Stimulated activated CD8-positive, alpha-beta memory T cell treated with anti-CD3 and anti-CD28 coated beads, Interleukin-4, amount 100 ng/mL, for 48 hours (primary cell): ENCODE results near the gene CCDC149.

Experiments used
- DNase-seq: peaks from one replicate; pipeline ENCODE4 v3.0.0-alpha.2; 2020

The CCDC149 gene

GRCh38 chr4:24837781-24838180 lies 75.1 kb downstream of the CCDC149 start:
- DNase-seq = no peak

DNA sequence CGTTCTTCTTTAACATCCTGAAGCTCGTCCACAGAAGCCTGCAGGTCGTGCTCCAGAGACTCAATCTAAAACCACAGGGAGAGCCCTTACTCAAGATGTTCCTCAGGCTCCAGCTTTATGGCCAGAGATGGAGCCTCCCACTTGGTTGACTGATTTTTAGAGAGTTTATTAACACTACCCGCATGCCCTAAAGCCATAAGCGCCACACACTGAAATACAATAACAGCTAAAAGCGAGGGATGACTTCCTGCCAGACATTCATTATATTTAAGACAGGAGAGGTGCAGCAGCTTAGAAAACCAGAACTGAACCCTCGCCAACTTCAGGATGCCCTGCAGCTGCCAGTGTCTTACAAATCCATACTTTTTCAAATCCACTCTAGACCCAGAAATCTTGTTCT lies 75.5 kb downstream of the CCDC149 start:
- no peak for DNase-seq

GRCh38 chr4:24836661-24837242 lies 76.1 kb downstream of the CCDC149 start:
- DNase-seq = no peak

DNA sequence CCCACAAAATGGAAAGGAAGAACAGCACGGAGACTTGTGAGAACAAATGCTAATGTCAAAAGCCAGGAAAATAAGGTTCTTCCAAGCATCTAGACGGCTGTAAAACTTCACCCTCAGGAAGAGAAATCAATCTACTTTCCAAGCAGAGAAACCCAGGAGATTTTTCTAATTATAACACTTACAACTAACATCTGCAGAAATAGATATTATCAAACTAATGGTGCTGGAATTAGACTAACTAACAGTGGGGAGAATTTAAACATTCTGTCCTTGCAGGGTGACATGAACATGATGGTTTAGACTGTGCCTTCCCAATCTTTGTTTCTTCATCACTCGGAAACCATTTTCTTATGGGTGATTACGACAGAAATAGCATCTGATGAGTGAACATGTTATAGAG lies 77.1 kb downstream of the CCDC149 start:
- no peak for DNase-seq

GRCh38 chr4:24831637-24832036 lies 81.2 kb downstream of the CCDC149 start:
- DNase-seq = no peak

- DNase-seq = no peak
These were observed 88.1 kb downstream of the CCDC149 start for GRCh38 chr4:24824720-24825119.

- no peak for DNase-seq
These were observed 92.3 kb downstream of the CCDC149 start for GRCh38 chr4:24820541-24820940.

DNA sequence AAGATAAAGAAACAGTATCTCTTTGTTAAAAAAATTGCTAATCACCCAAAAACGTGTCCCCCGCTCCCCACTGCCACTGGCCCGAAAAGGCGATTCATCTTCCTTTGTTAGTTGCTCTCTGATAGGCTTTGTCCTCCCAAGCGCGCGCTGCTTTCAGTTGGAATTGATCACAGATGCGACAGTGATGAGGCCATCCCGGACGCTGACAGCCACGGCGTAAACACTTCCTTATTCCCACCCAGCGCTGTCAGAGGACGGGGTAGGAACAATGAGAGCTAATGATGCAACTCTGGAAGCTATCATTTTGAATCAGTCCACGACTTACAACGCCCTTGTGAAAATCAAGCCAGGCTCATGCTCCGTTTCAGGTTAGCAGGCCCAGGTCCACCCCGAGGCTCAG lies 96.0 kb downstream of the CCDC149 start:
- no peak for DNase-seq

- DNase-seq = no peak
These were observed 99.1 kb downstream of the CCDC149 start for GRCh38 chr4:24813732-24814131.

GRCh38 chr4:24810871-24811631 lies 101.8 kb downstream of the CCDC149 start:
- DNase-seq = no peak

DNA sequence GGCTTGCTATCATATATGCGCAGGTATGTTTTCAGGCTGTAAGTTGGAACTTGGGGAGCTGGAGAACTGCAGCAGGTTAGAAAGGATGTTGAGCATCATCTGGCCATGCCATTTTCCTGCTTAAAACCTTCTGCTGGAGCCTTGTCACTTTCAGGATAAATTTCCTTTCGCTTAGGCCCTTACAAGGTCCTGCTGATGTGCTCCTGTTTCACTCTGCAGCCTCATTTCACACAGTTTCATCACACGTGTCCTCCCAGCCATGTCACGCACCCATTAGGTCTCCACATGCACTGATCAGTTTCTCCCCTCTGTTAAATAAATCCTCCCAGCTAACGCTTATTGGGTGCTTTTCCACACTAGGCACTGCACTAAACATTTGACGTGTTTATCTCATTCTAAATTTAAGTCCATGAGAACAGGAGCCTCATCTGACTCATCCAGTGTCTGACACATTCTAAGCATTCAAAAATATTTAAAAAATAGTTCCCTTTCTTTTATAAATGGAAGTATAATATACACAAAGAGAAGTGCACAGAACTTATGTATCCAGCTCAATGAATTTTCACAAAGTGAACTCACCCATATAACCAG lies 102.9 kb downstream of the CCDC149 start:
- no peak for DNase-seq

GRCh38 chr4:24809376-24809775 lies 103.5 kb downstream of the CCDC149 start:
- no peak for DNase-seq

DNA sequence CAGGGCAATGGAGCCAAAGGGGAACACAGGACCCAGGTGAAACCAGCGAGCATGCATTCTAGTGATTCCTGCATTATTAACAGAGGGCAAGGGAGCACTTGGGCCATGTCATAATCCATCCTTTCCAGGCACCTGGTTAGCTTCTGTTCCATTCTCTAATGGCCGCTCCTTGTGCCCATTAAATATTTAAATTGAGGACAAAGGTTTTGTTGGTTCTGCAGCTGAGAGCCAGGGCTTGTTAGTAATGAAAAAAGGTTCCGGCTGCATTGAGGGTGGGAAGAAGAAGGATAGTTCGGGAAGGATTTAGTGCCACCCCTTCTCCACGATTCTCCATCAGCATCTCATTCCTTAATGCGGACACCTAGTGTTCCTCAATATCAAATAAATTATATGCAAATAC lies 103.9 kb downstream of the CCDC149 start:
- no peak for DNase-seq

GRCh38 chr4:24808261-24808660 lies 104.6 kb downstream of the CCDC149 start:
- no peak for DNase-seq

DNA sequence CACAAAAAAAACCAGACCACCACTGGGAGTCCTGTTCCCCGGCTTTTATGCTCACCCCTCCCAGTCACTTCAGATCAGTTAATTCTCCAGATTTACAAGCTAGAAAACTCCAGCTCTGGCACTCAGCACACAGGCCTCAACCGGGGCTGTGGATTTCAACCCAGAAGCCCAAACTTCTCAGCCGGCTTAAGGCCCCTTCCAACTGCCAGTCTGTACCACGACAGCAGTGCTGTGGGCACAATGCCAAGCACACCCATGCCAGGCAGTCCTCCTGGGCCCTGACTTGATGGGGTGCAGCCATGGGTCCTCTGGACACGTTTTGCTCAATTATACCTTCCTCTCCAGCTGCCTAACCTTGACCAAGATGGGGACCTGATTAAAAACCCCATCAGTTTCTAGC lies 105.2 kb downstream of the CCDC149 start:
- no peak for DNase-seq

DNA sequence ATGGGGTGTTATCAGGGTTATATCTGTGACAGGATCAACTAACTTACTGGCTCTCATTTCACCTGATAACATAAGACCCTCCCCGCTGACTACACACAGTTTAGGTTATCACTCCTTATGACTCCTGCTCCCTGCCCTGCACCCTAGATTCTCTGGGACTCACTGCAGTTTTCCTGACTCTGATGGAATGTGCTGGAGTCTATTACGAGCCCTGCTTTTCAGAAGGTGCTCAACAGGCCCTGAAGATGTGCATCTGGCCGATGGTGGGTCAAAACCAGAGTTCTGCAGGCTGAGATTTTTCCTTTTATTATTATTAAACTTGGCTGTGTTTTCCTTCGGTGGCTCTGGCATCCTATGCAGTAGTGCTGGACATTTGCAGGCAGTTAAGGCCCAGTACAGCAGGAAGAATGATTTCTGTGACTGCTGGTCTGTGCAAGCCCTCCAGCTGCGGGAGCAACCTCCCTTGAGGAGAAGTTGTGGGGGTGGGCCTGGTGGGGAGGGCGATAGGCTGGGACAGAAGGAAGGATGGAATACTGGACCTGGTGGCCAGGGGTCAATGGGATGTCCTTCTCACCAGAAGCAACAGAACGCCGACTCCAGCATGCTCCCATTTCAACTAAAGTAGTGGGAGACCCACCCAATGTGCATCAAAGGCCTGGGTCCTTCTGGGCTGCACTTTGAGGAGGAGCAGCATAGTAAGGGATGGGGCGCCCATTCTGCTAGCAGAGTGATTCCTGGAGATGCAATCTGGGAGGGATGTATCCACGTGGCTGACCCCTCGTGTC lies 106.4 kb downstream of the CCDC149 start:
- DNase-seq = no peak

GRCh38 chr4:24805566-24805965 lies 107.3 kb downstream of the CCDC149 start:
- DNase-seq = no peak

GRCh38 chr4:24805067-24805466 lies 107.8 kb downstream of the CCDC149 start:
- DNase-seq = no peak

DNA sequence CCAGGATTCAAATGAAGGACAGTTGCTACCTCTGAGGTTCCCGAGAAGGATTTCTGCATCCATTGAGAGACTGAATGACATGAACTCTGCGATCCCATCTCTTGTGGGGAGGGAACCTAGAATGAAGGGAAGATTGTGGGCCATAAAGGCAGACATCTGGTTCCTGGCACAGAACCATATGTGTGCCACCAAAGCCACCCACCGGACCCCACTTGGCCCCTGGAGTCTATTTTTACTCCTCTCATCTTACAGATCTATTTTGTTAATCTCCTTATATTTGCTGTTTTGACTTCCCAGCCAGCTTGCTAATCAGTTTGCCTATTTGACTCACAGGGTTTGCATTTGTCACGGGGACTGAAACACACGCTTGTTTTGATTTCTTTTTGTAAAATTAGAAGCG lies 110.2 kb downstream of the CCDC149 start:
- no peak for DNase-seq

DNA sequence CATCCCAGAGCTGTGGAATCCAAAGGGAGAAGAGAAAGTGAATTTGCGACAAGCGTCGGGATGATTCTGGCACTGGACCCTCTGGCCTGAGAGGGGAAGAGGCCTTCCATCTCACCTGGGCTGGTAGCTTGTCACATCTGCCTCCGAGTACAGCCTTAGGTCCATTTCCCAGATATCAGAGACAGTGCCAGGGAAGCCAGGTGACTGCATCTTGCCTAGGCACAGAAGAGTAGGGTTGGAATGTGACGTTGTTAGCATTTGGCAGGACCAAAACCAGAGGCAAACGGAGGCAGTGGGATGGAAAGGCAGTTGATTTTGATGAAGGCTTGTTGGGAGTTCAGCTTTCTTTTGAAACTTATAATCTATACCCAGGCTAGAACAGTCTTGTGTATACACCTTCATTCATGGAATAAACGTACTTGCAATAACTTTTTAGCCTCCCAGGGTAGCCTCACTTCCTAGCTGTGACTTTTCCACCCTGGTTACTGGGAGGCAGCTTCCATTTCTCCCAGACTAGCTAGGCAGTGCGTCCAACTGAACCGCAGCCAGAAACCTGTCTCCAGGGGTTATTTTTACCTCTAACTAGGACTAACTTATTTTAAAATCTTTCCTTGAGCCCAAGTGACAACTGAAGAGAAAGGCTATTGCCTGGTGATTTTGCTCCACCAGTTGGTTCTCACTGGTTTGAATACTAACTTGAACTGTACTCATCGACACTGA lies 111.5 kb downstream of the CCDC149 start:
- DNase-seq = no peak

GRCh38 chr4:24800325-24800895 lies 112.4 kb downstream of the CCDC149 start:
- no peak for DNase-seq

GRCh38 chr4:24799544-24800324 lies 113.1 kb downstream of the CCDC149 start:
- DNase-seq = no peak
